ENCODE measurements around the gene OPCML.

The OPCML gene

GRCh38 chr11:133249530-133249929 is 282.8 kb downstream of the OPCML start:
- no peaks in the 10 kb centered on the region for H3K9me2 ChIP-seq (replicated peaks; ENCODE audit: low read depth, low read length)
- H3K79me2 ChIP-seq (ENCODE audit: insufficient read depth, low read length), result no peaks in the 10 kb centered on the region
- no peak overlapping the region for H3K9ac ChIP-seq (ENCODE audit: low read depth, low read length, poor library complexity, severe bottlenecking)
- no peaks in the 10 kb centered on the region for H3K36me3 ChIP-seq (ENCODE audit: insufficient read depth, low read length)
- no peaks in the 10 kb centered on the region for H4K20me1 ChIP-seq (ENCODE audit: insufficient read depth, low read length, poor library complexity, severe bottlenecking)
- no peak overlapping the region for H3K4me2 ChIP-seq (ENCODE audit: low read depth, low read length, poor library complexity, severe bottlenecking)
- H3K4me3 ChIP-seq (ENCODE audit: low read length, poor library complexity, severe bottlenecking), result no peak overlapping the region
- H3F3A ChIP-seq (ENCODE audit: low read depth), result no peaks in the 10 kb centered on the region
- H2AFZ ChIP-seq (ENCODE audit: low read length), result no peak overlapping the region
- peaks cover 10% of the 10 kb centered on the region; the same call in 1 of the 2 replicates for H3K9me3 ChIP-seq (ENCODE audit: insufficient read depth, low read depth, low read length)
- no peaks in the 10 kb centered on the region for H3K27me3 ChIP-seq (ENCODE audit: insufficient read depth, low read length, poor library complexity, severe bottlenecking)
- no peaks in the 10 kb centered on the region for H3K4me1 ChIP-seq (ENCODE audit: insufficient read depth, low read length, poor library complexity, severe bottlenecking)
- no peak for TF ChIP-seq EZH2phosphoT487 (IDR thresholded peaks at IDR 0.05; ENCODE audit: borderline replicate concordance)
- no peak for TF ChIP-seq CTCF (conservative IDR thresholded peaks at IDR 0.05; ENCODE audit: low read length)

GRCh38 chr11:133249065-133249464 is 283.2 kb downstream of the OPCML start:
- no peaks in the 10 kb centered on the region for H3K4me1 ChIP-seq (ENCODE audit: insufficient read depth, low read length, poor library complexity, severe bottlenecking)
- no peak overlapping the region for H3K9ac ChIP-seq (ENCODE audit: low read depth, low read length, poor library complexity, severe bottlenecking)
- no peaks in the 10 kb centered on the region for H3K9me2 ChIP-seq (replicated peaks; ENCODE audit: low read depth, low read length)
- no peaks in the 10 kb centered on the region for H3K36me3 ChIP-seq (ENCODE audit: insufficient read depth, low read length)
- no peak overlapping the region for H2AFZ ChIP-seq (ENCODE audit: low read length)
- H3K27me3 ChIP-seq (ENCODE audit: insufficient read depth, low read length, poor library complexity, severe bottlenecking), result no peaks in the 10 kb centered on the region
- H3K9me3 ChIP-seq (ENCODE audit: insufficient read depth, low read depth, low read length), result peaks cover 10% of the 10 kb centered on the region; the same call in 1 of the 2 replicates
- no peak overlapping the region for H3K4me3 ChIP-seq (ENCODE audit: low read length, poor library complexity, severe bottlenecking)
- no peaks in the 10 kb centered on the region for H3K79me2 ChIP-seq (ENCODE audit: insufficient read depth, low read length)
- TF ChIP-seq EZH2phosphoT487 (IDR thresholded peaks at IDR 0.05; ENCODE audit: borderline replicate concordance) (no peak), CTCF (conservative IDR thresholded peaks at IDR 0.05; ENCODE audit: low read length) (no peak)
- H3F3A ChIP-seq (ENCODE audit: low read depth), result no peaks in the 10 kb centered on the region
- no peak overlapping the region for H3K4me2 ChIP-seq (ENCODE audit: low read depth, low read length, poor library complexity, severe bottlenecking)
- H4K20me1 ChIP-seq (ENCODE audit: insufficient read depth, low read length, poor library complexity, severe bottlenecking), result no peaks in the 10 kb centered on the region

- no peaks in the 10 kb centered on the region for H3K36me3 ChIP-seq (ENCODE audit: insufficient read depth, low read length)
- no peaks in the 10 kb centered on the region for H3K9me2 ChIP-seq (replicated peaks; ENCODE audit: low read depth, low read length)
- H3K27me3 ChIP-seq (ENCODE audit: insufficient read depth, low read length, poor library complexity, severe bottlenecking), result no peaks in the 10 kb centered on the region
- no peak overlapping the region for H2AFZ ChIP-seq (ENCODE audit: low read length)
- H3K9ac ChIP-seq (ENCODE audit: low read depth, low read length, poor library complexity, severe bottlenecking), result no peak overlapping the region
- H3K4me2 ChIP-seq (ENCODE audit: low read depth, low read length, poor library complexity, severe bottlenecking), result no peak overlapping the region
- peaks cover 10% of the 10 kb centered on the region; the same call in 1 of the 2 replicates for H3K9me3 ChIP-seq (ENCODE audit: insufficient read depth, low read depth, low read length)
- TF ChIP-seq EZH2phosphoT487 (IDR thresholded peaks at IDR 0.05; ENCODE audit: borderline replicate concordance), result no peak
- TF ChIP-seq CTCF (conservative IDR thresholded peaks at IDR 0.05; ENCODE audit: low read length), result no peak
- no peaks in the 10 kb centered on the region for H3K79me2 ChIP-seq (ENCODE audit: insufficient read depth, low read length)
- no peaks in the 10 kb centered on the region for H3F3A ChIP-seq (ENCODE audit: low read depth)
- H3K4me1 ChIP-seq (ENCODE audit: insufficient read depth, low read length, poor library complexity, severe bottlenecking), result no peaks in the 10 kb centered on the region
- H3K4me3 ChIP-seq (ENCODE audit: low read length, poor library complexity, severe bottlenecking), result no peak overlapping the region
- H4K20me1 ChIP-seq (ENCODE audit: insufficient read depth, low read length, poor library complexity, severe bottlenecking), result no peaks in the 10 kb centered on the region
These were observed 288.5 kb downstream of the OPCML start for GRCh38 chr11:133243832-133244231.
